K562 (cell line): ENCODE data around the gene MT1E. TPM values are rescaled to one million over a fixed set of nuclear protein-coding genes. Genes with fewer than 3 reads are reported as not detected.

Experiments used
- ATAC-seq: fragments of 200-7000 bp; cut with Tn5 transposase; 3 replicates; pipeline ENCODE4 v1.9.1; 2020; ENCODE audit warnings: moderate library complexity
- BruUV-seq: library from RNA; stranded (reverse); fragments of 400-500 nt; replicated peaks from 2 replicates; lab custom pipeline; 2021; lab: Mats Ljungman, UMichigan
- CTCF ChIA-PET: fragments of 300-600 bp; formaldehyde crosslinking; extraction: SDS; loops from one replicate; lab custom pipeline; 2021; ENCODE audit warnings: low intra/inter-chr PET ratio; lab: Yijun Ruan, JAX
- POLR2A ChIA-PET: fragments of 300-600, 350-650 bp; sonication (Branson Sonifier 250); formaldehyde crosslinking; extraction: SDS; loops from one replicate; lab custom pipeline; 2021; ENCODE audit warnings: antibody characterized with exemption, inconsistent platforms; lab: Yijun Ruan, JAX
- DNase-seq, 4 experiments: peaks; one replicate each; pipeline versions ENCODE4 v3.0.0 to v3.0.0-alpha.2; 2011 to 2018; ENCODE audit warnings: low spot score in 3 of 4, mixed read lengths in 3 of 4; ENCODE audit errors: extremely low read depth in 1 of 4
- FAIRE-seq: peaks from 2 replicates; lab custom pipeline; 2011; peaks lifted over from hg19 to GRCh38; lab: Jason Lieb, UNC
- H2AFZ ChIP-seq: 2 replicates; pipeline ENCODE4 v1.6.0; 2011; ENCODE audit warnings: low read depth, low read length, control low read depth, inconsistent platforms
- H3K27ac ChIP-seq: fragments of 200-600 bp; 3 replicates; pipeline ENCODE4 v1.8.0; 2011; ENCODE audit warnings: low read depth, mild to moderate bottlenecking, control low read depth, inconsistent platforms, low read length, moderate library complexity, mixed read lengths; ENCODE audit errors: extremely low read depth
- H3K27me3 ChIP-seq, 2 experiments: fragments of 300-600 bp in 1 of 2; 2 replicates in 1 of 2; 3 replicates in 1 of 2; pipeline versions ENCODE4 v1.6.0 to v1.8.0; 2011; ENCODE audit warnings: inconsistent platforms in 2 of 2, low read length in 2 of 2, mild to moderate bottlenecking in 1 of 2, mixed read lengths in 1 of 2, moderate library complexity in 1 of 2; ENCODE audit not compliant: control insufficient read depth in 2 of 2, insufficient read depth in 2 of 2
- H3K36me3 ChIP-seq: fragments of 300-600 bp; 3 replicates; pipeline ENCODE4 v1.8.0; 2011; ENCODE audit warnings: mild to moderate bottlenecking, low read length, inconsistent platforms; ENCODE audit not compliant: control insufficient read depth, insufficient read depth
- H3K4me1 ChIP-seq, 2 experiments: fragments of 200-600 bp in 1 of 2; replicated peaks in 1 of 2; 2 replicates in 1 of 2; 3 replicates in 1 of 2; pipeline versions ENCODE4 v1.5.1 to v1.8.0; 2011; ENCODE audit warnings: inconsistent platforms in 2 of 2, low read length in 2 of 2, mild to moderate bottlenecking in 1 of 2, mixed read lengths in 1 of 2, moderate library complexity in 1 of 2; ENCODE audit not compliant: control insufficient read depth in 2 of 2, insufficient read depth in 2 of 2
- H3K4me2 ChIP-seq: 2 replicates; pipeline ENCODE4 v1.6.1; 2011; ENCODE audit warnings: low read length, control low read depth, inconsistent platforms, mixed read lengths; ENCODE audit not compliant: insufficient read depth
- H3K4me3 ChIP-seq: fragments of 200-600 bp; sonication (generic), shearing (Covaris generic); 2 replicates; pipeline ENCODE4 v1.5.1; 2016; ENCODE audit warnings: control low read depth, inconsistent platforms
- H3K79me2 ChIP-seq: fragments of 200-600 bp; 3 replicates; pipeline ENCODE4 v1.8.0; 2011; ENCODE audit warnings: low read length, inconsistent platforms; ENCODE audit not compliant: control insufficient read depth, insufficient read depth
- H3K9ac ChIP-seq, 2 experiments: 2 replicates each; pipeline versions ENCODE4 v1.6.0 to v1.6.1; 2011; ENCODE audit warnings: low read depth in 2 of 2, low read length in 2 of 2, control low read depth in 1 of 2, inconsistent platforms in 1 of 2, mild to moderate bottlenecking in 1 of 2, mixed read lengths in 1 of 2; ENCODE audit not compliant: insufficient read depth in 1 of 2
- H3K9me1 ChIP-seq: one replicate; pipeline ENCODE4 v1.6.0; 2011; ENCODE audit warnings: inconsistent platforms, mild to moderate bottlenecking, low read length, moderate library complexity; ENCODE audit not compliant: control insufficient read depth, insufficient read depth
- H3K9me3 ChIP-seq: replicated peaks from 2 replicates; pipeline ENCODE4 v1.5.1; 2011; ENCODE audit warnings: low read depth, low read length, inconsistent platforms; ENCODE audit not compliant: control insufficient read depth, insufficient read depth
- H4K20me1 ChIP-seq: replicated peaks from 2 replicates; pipeline ENCODE4 v1.6.1; 2011; ENCODE audit warnings: low read length, inconsistent platforms, mixed read lengths; ENCODE audit not compliant: control insufficient read depth, insufficient read depth
- COPS2 ChIP-seq: fragments of 450-650 bp; conservative IDR thresholded peaks from 2 replicates; pipeline ENCODE4 v1.6.1; 2016; ENCODE audit warnings: mild to moderate bottlenecking, moderate library complexity
- HSF4 ChIP-seq: fragments of 250-450 bp; sonication (Bioruptor Pico); IDR thresholded peaks from 2 replicates; pipeline ENCODE4 v2.1.2; 2022; ENCODE audit warnings: mild to moderate bottlenecking, moderate library complexity, borderline replicate concordance
- MAFK ChIP-seq: IDR thresholded peaks from 2 replicates; pipeline ENCODE4 v1.6.1; 2011; ENCODE audit warnings: low read length, improper control_type of control experiment
- SMAD2 ChIP-seq: fragments of 150-350 bp; IDR thresholded peaks from 2 replicates; pipeline ENCODE4 v1.6.1; 2014; ENCODE audit warnings: low read depth, mild to moderate bottlenecking, low read length
- TAF9B ChIP-seq: fragments of 450-650 bp; IDR thresholded peaks from 2 replicates; pipeline ENCODE4 v1.6.1; 2018; ENCODE audit warnings: mild to moderate bottlenecking; ENCODE audit not compliant: partially characterized antibody
- TOE1 ChIP-seq, 2 experiments: fragments of 450-650 bp in 1 of 2; sonication (generic) in 1 of 2; formaldehyde crosslinking in 1 of 2; IDR thresholded peaks; 2 replicates each; pipeline versions ENCODE4 v1.7.1 to v1.8.0; 2016 to 2022; ENCODE audit warnings: borderline replicate concordance in 2 of 2, mild to moderate bottlenecking in 2 of 2, antibody characterized with exemption in 1 of 2, inconsistent platforms in 1 of 2, low read depth in 1 of 2, missing genetic modification reagents in 1 of 2, moderate library complexity in 1 of 2
- WGBS: fragments of 100-300 bp; shearing (Covaris generic); methylation state at CpG from one replicate; pipeline ENCODE4 v1.1.6; 2016; ENCODE audit warnings: low coverage, mixed read lengths; ENCODE audit not compliant: insufficient coverage; ENCODE audit errors: missing lambda C conversion rate; 5-methylcytosine and 5-hydroxymethylcytosine counted together
- in situ Hi-C: fragments of 300-500 bp; cut with MboI; formaldehyde crosslinking; loops from 4 replicates; pipeline ENCODE4 v1.15.0; 2018; ENCODE audit warnings: inconsistent platforms, mixed read lengths
- intact Hi-C: fragments of 100-400 bp; cut with micrococcal nuclease; formaldehyde crosslinking; loops from 2 replicates; pipeline ENCODE4 v1.14.2; 2022
- polyA plus RNA-seq, 8 experiments: library from polyadenylated mRNA; depleted of rRNA in 4 of 8; stranded (reverse) in 5 of 8; unstranded in 3 of 8; fragments of >200 nt; fragmentation: Nextera tagmentation in 2 of 8; fragmentation: Illumina TruSeq in 1 of 8; extraction: Ambion mirVana in 2 of 8; extraction: Trizol in 1 of 8; gene quantifications; 2 replicates each; pipeline versions ENCODE4 v1.2.1 to v1.2.3, GENCODE V29; 2011 to 2014; ENCODE audit warnings: inconsistent platforms in 1 of 8, missing spikeins in 1 of 8
- total RNA-seq, 7 experiments: library from RNA; depleted of rRNA in 6 of 7; stranded (reverse); fragments of >200 nt in 6 of 7; fragmentation: Illumina TruSeq in 2 of 7; extraction: Trizol in 2 of 7; gene quantifications; 2 replicates each; pipeline versions ENCODE4 v1.2.1 to v1.2.3, GENCODE V29; 2011 to 2021; ENCODE audit warnings: low replicate concordance in 1 of 7
- TF ChIP-seq, protein P1 (sequence below): fragments of 250-450 bp; sonication (Bioruptor Pico); IDR thresholded peaks from 2 replicates; pipeline ENCODE4 v1.5.0; 2021
- TF ChIP-seq, protein P2 (sequence below), 2 experiments: IDR thresholded peaks; 2 replicates each; pipeline ENCODE4 v1.6.1; 2012; ENCODE audit warnings: improper control_type of control experiment in 2 of 2, low read depth in 2 of 2, low read length in 2 of 2, borderline replicate concordance in 1 of 2

MT1E gene
- total and polyA plus RNA-seq, 9 of the 15 experiments (the other 6 are each of a cell fraction or from before 2014, with no cell fraction given), result 0.29 to 0.81 (median 0.46) TPM; not detected in 3

DNA sequence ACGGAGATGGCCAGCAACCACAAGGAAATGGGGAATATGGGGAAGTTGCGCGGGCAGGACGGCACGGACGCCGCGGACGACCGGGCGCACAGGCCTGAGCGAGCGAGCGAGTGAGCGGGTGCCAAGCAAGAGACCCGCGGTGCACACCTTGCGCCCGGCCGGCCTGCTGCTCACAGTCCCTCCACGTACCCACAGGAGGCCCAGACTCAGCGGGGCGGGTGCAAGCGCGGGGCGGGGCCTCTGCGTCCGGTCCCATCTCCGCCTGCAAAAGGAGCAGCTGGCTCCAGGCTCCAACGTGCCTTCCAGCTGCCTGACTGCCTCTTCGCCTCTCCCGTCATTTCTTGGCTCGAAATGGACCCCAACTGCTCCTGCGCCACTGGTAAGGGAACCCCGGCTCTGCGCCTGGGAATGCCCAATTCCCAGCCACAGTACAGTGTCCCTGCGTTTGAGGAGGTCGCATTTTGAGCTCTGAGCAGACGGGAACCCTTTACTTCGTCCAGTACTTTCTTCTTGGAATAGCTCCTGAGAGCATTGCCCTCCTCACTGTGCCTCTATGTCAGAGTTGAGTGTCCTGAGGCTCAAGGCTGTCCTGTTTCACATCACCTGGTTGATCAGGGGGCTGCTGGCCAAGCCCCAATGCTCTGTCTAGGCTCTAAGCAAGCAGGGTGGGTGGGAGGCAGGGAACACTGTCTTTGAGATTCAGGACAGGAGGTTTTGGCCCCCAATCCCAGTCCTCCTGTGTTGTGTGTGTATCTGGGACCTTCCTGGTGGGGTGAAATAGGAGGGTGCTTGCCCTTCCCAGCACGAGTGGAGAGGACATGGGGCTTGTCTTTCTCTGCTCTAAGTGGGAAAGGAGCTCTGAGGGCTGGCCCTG lies 8.1 kb upstream of the MT1E start:
- POLR2A ChIA-PET, result interaction anchor here (1.2 kb wide), 1 partner anchor 9 kb away, joined by 5 read pairs; the partner anchor contains the start of gene MT2A
- FAIRE-seq, result no peak
- peaks cover 0 to 6% of the 10 kb centered on the region in 2 experiments; a peak in 1 of 5 replicates for H3K4me1 ChIP-seq

More for the DNA sequence above, 8.1 kb upstream of the MT1E start:
- CTCF ChIA-PET, result no interaction called here
- no peak for TF ChIP-seq COPS2
- TF ChIP-seq, protein P1, sequence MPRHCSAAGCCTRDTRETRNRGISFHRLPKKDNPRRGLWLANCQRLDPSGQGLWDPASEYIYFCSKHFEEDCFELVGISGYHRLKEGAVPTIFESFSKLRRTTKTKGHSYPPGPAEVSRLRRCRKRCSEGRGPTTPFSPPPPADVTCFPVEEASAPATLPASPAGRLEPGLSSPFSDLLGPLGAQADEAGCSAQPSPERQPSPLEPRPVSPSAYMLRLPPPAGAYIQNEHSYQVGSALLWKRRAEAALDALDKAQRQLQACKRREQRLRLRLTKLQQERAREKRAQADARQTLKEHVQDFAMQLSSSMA (CRISPR knock-in tag), result no peak
- no peak for TF ChIP-seq TAF9B
- no peak for TF ChIP-seq TOE1 (IDR thresholded peaks at IDR 0.05; ENCODE audit: borderline replicate concordance)
- no peak for TF ChIP-seq TOE1 (CRISPR knock-in tag; IDR thresholded peaks at IDR 0.05; ENCODE audit: borderline replicate concordance, low read depth)
- no peak for TF ChIP-seq MAFK
- no peak for TF ChIP-seq SMAD2
- TF ChIP-seq, protein P2, sequence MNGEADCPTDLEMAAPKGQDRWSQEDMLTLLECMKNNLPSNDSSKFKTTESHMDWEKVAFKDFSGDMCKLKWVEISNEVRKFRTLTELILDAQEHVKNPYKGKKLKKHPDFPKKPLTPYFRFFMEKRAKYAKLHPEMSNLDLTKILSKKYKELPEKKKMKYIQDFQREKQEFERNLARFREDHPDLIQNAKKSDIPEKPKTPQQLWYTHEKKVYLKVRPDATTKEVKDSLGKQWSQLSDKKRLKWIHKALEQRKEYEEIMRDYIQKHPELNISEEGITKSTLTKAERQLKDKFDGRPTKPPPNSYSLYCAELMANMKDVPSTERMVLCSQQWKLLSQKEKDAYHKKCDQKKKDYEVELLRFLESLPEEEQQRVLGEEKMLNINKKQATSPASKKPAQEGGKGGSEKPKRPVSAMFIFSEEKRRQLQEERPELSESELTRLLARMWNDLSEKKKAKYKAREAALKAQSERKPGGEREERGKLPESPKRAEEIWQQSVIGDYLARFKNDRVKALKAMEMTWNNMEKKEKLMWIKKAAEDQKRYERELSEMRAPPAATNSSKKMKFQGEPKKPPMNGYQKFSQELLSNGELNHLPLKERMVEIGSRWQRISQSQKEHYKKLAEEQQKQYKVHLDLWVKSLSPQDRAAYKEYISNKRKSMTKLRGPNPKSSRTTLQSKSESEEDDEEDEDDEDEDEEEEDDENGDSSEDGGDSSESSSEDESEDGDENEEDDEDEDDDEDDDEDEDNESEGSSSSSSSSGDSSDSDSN (IDR thresholded peaks at IDR 0.05; ENCODE audit: borderline replicate concordance in 1 of 2, low read depth in 2 of 2, low read length in 2 of 2), result no peak
- TF ChIP-seq HSF4 (CRISPR knock-in tag), result no peak
- Histone ChIP-seq H3K79me2 (no peaks in the 10 kb centered on the region), H3K4me3 (no peak overlapping the region), H4K20me1 (no peaks in the 10 kb centered on the region), H2AFZ (no peak overlapping the region), H3K9ac (no peak overlapping the region), H3K27me3 (peaks cover 17 to 39% of the 10 kb centered on the region in 2 experiments), H3K9me3 (no peaks in the 10 kb centered on the region), H3K36me3 (no peaks in the 10 kb centered on the region), H3K4me2 (no peak overlapping the region), H3K9me1 (no peaks in the 10 kb centered on the region), H3K27ac (no peak overlapping the region)
- intact Hi-C loops, result no loop called here
- 4% methylated on average over 20 of the region's 41 CpGs for WGBS
- no TSS peak for BruUV-seq
- DNase-seq, result no peak
- in situ Hi-C loops, result no loop called here
- ATAC-seq, result no peak
